ENCODE data around the gene SLC35A5. TPM values are rescaled to one million over a fixed set of nuclear protein-coding genes. Genes with fewer than 3 reads are reported as not detected.
A peak's percentile ranks its signal among the peaks of the same experiment; 100 is the strongest.

SLC35A5 gene
- total and polyA plus RNA-seq, 2 of the 13 experiments (the other 11 are each of a cell fraction or from before 2014, with no cell fraction given): 15.5 to 26.5 TPM

DNA sequence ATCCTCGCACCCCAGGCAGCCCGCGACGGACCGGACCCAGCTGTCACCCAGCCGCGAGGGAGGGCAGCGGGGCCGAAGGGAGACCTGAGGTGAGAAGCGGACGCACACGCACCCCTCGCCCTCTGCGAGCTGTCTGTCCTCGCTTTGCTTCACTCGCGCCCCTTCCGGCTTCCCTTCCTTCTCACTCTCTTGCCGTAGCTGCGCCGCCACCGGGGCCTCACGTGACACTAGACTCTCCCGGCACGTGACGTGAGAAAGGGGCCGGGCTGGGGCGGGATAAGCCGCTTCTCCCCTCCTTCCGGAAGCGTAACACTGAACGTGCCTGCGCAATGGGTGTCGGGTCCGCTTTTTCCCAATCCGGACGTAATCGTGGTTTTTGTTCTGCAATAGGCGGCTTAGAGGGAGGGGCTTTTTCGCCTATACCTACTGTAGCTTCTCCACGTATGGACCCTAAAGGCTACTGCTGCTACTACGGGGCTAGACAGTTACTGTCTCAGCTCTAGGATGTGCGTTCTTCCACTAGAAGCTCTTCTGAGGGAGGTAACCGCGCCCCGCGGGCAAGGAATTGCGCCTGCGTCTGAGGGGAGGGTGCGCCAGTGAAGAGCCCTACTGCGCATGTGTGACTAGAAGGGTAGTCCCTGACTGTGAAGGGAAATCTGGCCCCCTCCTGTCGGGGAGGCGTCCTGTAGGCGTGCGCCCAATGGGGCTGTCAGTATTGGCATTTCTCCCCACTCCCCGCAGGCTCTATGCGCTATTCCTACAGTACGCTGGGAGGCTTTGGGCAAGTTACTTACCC, at the start of gene SLC35A5, which contains the start of gene ATG3 (continued):
- TF ChIP-seq, protein P1, sequence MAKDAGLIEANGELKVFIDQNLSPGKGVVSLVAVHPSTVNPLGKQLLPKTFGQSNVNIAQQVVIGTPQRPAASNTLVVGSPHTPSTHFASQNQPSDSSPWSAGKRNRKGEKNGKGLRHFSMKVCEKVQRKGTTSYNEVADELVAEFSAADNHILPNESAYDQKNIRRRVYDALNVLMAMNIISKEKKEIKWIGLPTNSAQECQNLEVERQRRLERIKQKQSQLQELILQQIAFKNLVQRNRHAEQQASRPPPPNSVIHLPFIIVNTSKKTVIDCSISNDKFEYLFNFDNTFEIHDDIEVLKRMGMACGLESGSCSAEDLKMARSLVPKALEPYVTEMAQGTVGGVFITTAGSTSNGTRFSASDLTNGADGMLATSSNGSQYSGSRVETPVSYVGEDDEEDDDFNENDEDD (CRISPR knock-in tag; IDR thresholded peaks at IDR 0.05; ENCODE audit: borderline replicate concordance): peak; percentile 86
- TF ChIP-seq ZNF549 (CRISPR knock-in tag; IDR thresholded peaks at IDR 0.05) (no peak), ZFP41 (CRISPR knock-in tag; IDR thresholded peaks at IDR 0.05; ENCODE audit: borderline replicate concordance) (no peak), MXI1 (IDR thresholded peaks at IDR 0.05; ENCODE audit: borderline replicate concordance, low read depth, low read length) (peak; percentile 79), NFIB (CRISPR knock-in tag; IDR thresholded peaks at IDR 0.05; ENCODE audit: borderline replicate concordance) (no peak), FOXP4 (CRISPR knock-in tag; IDR thresholded peaks at IDR 0.05) (0 out of 2 replicates have a peak, but pooled peaks have one; percentile 40), ZNF24 (IDR thresholded peaks at IDR 0.05) (no peak), ZNF614 (CRISPR knock-in tag; IDR thresholded peaks at IDR 0.05; ENCODE audit: borderline replicate concordance) (no peak), SRSF9 (IDR thresholded peaks at IDR 0.05; ENCODE audit: borderline replicate concordance, insufficient read depth, low read depth, low read length, poor library complexity, severe bottlenecking) (no peak), U2AF2 (IDR thresholded peaks at IDR 0.05; ENCODE audit: low read depth, low read length) (peak; percentile 83; the same call in 1 of the 2 replicates), ZNF768 (CRISPR knock-in tag; IDR thresholded peaks at IDR 0.05) (peak; percentile 58), ZNF260 (CRISPR knock-in tag; IDR thresholded peaks at IDR 0.05; ENCODE audit: borderline replicate concordance, low read depth) (no peak), SOX5 (CRISPR knock-in tag; IDR thresholded peaks at IDR 0.05; ENCODE audit: borderline replicate concordance) (peak; percentile 45; the same call in 1 of the 2 replicates), ZBTB1 (CRISPR knock-in tag; IDR thresholded peaks at IDR 0.05; ENCODE audit: borderline replicate concordance) (no peak), NR2C2 (CRISPR knock-in tag; IDR thresholded peaks at IDR 0.05; ENCODE audit: borderline replicate concordance) (peak; percentile 71), NFKB2 (CRISPR knock-in tag; IDR thresholded peaks at IDR 0.05; ENCODE audit: borderline replicate concordance) (peak; percentile 87; the same call in 1 of the 2 replicates), NCOR1 (IDR thresholded peaks at IDR 0.05; ENCODE audit: borderline replicate concordance, low read length) (no peak; the same call in 1 of the 2 replicates)
- TF ChIP-seq, protein P2, sequence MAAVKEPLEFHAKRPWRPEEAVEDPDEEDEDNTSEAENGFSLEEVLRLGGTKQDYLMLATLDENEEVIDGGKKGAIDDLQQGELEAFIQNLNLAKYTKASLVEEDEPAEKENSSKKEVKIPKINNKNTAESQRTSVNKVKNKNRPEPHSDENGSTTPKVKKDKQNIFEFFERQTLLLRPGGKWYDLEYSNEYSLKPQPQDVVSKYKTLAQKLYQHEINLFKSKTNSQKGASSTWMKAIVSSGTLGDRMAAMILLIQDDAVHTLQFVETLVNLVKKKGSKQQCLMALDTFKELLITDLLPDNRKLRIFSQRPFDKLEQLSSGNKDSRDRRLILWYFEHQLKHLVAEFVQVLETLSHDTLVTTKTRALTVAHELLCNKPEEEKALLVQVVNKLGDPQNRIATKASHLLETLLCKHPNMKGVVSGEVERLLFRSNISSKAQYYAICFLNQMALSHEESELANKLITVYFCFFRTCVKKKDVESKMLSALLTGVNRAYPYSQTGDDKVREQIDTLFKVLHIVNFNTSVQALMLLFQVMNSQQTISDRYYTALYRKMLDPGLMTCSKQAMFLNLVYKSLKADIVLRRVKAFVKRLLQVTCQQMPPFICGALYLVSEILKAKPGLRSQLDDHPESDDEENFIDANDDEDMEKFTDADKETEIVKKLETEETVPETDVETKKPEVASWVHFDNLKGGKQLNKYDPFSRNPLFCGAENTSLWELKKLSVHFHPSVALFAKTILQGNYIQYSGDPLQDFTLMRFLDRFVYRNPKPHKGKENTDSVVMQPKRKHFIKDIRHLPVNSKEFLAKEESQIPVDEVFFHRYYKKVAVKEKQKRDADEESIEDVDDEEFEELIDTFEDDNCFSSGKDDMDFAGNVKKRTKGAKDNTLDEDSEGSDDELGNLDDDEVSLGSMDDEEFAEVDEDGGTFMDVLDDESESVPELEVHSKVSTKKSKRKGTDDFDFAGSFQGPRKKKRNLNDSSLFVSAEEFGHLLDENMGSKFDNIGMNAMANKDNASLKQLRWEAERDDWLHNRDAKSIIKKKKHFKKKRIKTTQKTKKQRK (IDR thresholded peaks at IDR 0.05; ENCODE audit: low read length): no peak
- TF ChIP-seq, protein P3, sequence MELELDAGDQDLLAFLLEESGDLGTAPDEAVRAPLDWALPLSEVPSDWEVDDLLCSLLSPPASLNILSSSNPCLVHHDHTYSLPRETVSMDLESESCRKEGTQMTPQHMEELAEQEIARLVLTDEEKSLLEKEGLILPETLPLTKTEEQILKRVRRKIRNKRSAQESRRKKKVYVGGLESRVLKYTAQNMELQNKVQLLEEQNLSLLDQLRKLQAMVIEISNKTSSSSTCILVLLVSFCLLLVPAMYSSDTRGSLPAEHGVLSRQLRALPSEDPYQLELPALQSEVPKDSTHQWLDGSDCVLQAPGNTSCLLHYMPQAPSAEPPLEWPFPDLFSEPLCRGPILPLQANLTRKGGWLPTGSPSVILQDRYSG (CRISPR knock-in tag; IDR thresholded peaks at IDR 0.05): no peak; the same call in 1 of the 2 replicates
- TF ChIP-seq, protein P4, sequence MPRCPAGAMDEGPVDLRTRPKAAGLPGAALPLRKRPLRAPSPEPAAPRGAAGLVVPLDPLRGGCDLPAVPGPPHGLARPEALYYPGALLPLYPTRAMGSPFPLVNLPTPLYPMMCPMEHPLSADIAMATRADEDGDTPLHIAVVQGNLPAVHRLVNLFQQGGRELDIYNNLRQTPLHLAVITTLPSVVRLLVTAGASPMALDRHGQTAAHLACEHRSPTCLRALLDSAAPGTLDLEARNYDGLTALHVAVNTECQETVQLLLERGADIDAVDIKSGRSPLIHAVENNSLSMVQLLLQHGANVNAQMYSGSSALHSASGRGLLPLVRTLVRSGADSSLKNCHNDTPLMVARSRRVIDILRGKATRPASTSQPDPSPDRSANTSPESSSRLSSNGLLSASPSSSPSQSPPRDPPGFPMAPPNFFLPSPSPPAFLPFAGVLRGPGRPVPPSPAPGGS (CRISPR knock-in tag; IDR thresholded peaks at IDR 0.05): no peak

Data from HepG2 (cell line).